ENCODE measurements around the gene SPDEF.

- no peak for TF ChIP-seq POLR2A (IDR thresholded peaks at IDR 0.05)
- TF ChIP-seq, protein P1, sequence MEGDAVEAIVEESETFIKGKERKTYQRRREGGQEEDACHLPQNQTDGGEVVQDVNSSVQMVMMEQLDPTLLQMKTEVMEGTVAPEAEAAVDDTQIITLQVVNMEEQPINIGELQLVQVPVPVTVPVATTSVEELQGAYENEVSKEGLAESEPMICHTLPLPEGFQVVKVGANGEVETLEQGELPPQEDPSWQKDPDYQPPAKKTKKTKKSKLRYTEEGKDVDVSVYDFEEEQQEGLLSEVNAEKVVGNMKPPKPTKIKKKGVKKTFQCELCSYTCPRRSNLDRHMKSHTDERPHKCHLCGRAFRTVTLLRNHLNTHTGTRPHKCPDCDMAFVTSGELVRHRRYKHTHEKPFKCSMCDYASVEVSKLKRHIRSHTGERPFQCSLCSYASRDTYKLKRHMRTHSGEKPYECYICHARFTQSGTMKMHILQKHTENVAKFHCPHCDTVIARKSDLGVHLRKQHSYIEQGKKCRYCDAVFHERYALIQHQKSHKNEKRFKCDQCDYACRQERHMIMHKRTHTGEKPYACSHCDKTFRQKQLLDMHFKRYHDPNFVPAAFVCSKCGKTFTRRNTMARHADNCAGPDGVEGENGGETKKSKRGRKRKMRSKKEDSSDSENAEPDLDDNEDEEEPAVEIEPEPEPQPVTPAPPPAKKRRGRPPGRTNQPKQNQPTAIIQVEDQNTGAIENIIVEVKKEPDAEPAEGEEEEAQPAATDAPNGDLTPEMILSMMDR (IDR thresholded peaks at IDR 0.05), result no peak
These were observed 36.3 kb upstream of the SPDEF start for GRCh38 chr6:34592208-34592952.
